Transverse colon (tissue), 4 donors: Measurements from ENCODE around the gene SH3BP5. TPM values are rescaled to one million over a fixed set of nuclear protein-coding genes. Genes with fewer than 3 reads are reported as not detected.

Source experiments
- DNase-seq: peaks from one replicate; pipeline ENCODE4 v3.0.0-alpha.2; 2019
- H3K27ac ChIP-seq, 4 donors: fragments of 200-600 bp; sonication (generic); 2 replicates each; pipeline ENCODE4 v1.5.1; 2016 to 2018; ENCODE audit warnings: inconsistent platforms in 4 of 4
- H3K27me3 ChIP-seq: fragments of 200-600 bp; sonication (generic); 2 replicates; pipeline ENCODE4 v1.5.1; 2017; ENCODE audit warnings: inconsistent platforms
- H3K36me3 ChIP-seq, 4 donors: fragments of 200-600 bp; sonication (generic); 2 replicates each; pipeline ENCODE4 v1.5.1; 2017 to 2019; ENCODE audit warnings: inconsistent platforms in 4 of 4
- H3K4me1 ChIP-seq, 4 donors: fragments of 200-600 bp; sonication (generic); 2 replicates each; pipeline ENCODE4 v1.5.1; 2017 to 2020; ENCODE audit warnings: inconsistent platforms in 4 of 4
- H3K4me3 ChIP-seq, 4 donors: fragments of 200-600 bp; sonication (generic); 1 replicate in 1 of 4; 2 replicates in 3 of 4; pipeline versions ENCODE4 v1.5.1 to v1.6.1; 2017 to 2019; ENCODE audit warnings: inconsistent platforms in 4 of 4
- H3K9me3 ChIP-seq, 2 donors: fragments of 200-600 bp; sonication (generic); 2 replicates each; pipeline ENCODE4 v1.5.1; 2017 to 2019; ENCODE audit warnings: inconsistent platforms in 2 of 2
- CTCF ChIP-seq, 5 experiments: fragments of 200-600 bp in 3 of 5; fragments of 450-650 bp in 2 of 5; sonication (generic) in 3 of 5; IDR thresholded peaks; 1 replicate in 2 of 5; 2 replicates in 3 of 5; pipeline ENCODE4 v1.5.1; 2016 to 2017; ENCODE audit warnings: antibody characterized with exemption in 5 of 5, inconsistent platforms in 3 of 5, mild to moderate bottlenecking in 2 of 5, moderate library complexity in 1 of 5
- EP300 ChIP-seq: sonication (generic); formaldehyde crosslinking; IDR thresholded peaks from one replicate; pipeline ENCODE4 v1.6.1; 2017; ENCODE audit warnings: antibody characterized with exemption, low read depth
- POLR2A ChIP-seq: fragments of 450-650 bp; IDR thresholded peaks from one replicate; pipeline ENCODE4 v1.6.1; 2016; ENCODE audit warnings: antibody characterized with exemption, mild to moderate bottlenecking, moderate library complexity
- POLR2AphosphoS5 ChIP-seq, 3 donors: sonication (generic); formaldehyde crosslinking; IDR thresholded peaks; one replicate each; pipeline ENCODE4 v1.6.1; 2016; ENCODE audit warnings: antibody characterized with exemption in 3 of 3
- WGBS, 2 donors: methylation state at CpG; one replicate each; pipeline ENCODE4 v1.1.5; 2018; ENCODE audit warnings: low coverage in 1 of 2; 5-methylcytosine and 5-hydroxymethylcytosine counted together
- in situ Hi-C, 4 donors: fragments of 200-750 bp; cut with MboI; loops; one replicate each; pipeline versions ENCODE4 v1.15.0 to v1.15.1; 2017; ENCODE audit warnings: low sequenced_read_pairs in 3 of 4, low pct_ligation_motif_present in 1 of 4, low pct_unique_long_range_greater_than_20kb in 1 of 4
- intact Hi-C: fragments of 100-400 bp; cut with DNase I; formaldehyde crosslinking; loops from one replicate; pipeline ENCODE4 v1.15.1; 2023; ENCODE audit warnings: low total_unique reads
- total RNA-seq, 4 donors: library from RNA; depleted of rRNA; stranded (reverse); fragments of >200 nt; gene quantifications; one replicate each; pipeline ENCODE4 v1.1.0, GENCODE V29; 2016

SH3BP5 gene
- total RNA-seq, 4 donors from 2014 or later = 7.5 to 32.4 (median 15.8) TPM

GRCh38 chr3:15331606-15332404, 581 bp downstream of the SH3BP5 start:
- Histone ChIP-seq H3K27me3 (peaks cover 8% of the 10 kb centered on the region), H3K36me3 (no peaks in the 10 kb centered on the region), H3K9me3 (no peaks in the 10 kb centered on the region), H3K4me3 (peak overlapping the region; percentile 21 to 69 (median 64)), H3K4me1 (peaks cover 2 to 21% (median 10%) of the 10 kb centered on the region in 4 donors), H3K27ac (peak overlapping the region; percentile 72 to 82 (median 77))
- 0 to 1% methylated on average over 3 to 56 of the region's 71 CpGs for WGBS, 2 donors
- intact Hi-C loops = loop anchor here (1.0 kb wide), 1 partner anchor 66 kb away; no protein-coding TSS in a partner anchor
- in situ Hi-C loops = loop anchor here in 1 of 4 donors (5.0 kb wide), 1 partner anchor 65 kb away; no protein-coding TSS in a partner anchor
- peak; percentile 46 for DNase-seq
- TF ChIP-seq POLR2AphosphoS5 (IDR thresholded peaks at IDR 0.05) = no peak
- TF ChIP-seq EP300 = no peak
- TF ChIP-seq CTCF (IDR thresholded peaks at IDR 0.05) = no peak
- TF ChIP-seq POLR2A = no peak

GRCh38 chr3:15331072-15331605, 1.2 kb downstream of the SH3BP5 start:
- no peaks in the 10 kb centered on the region for H3K9me3 ChIP-seq
- 18 to 20% methylated on average over 5 to 6 of the region's 6 CpGs for WGBS, 2 donors
- in situ Hi-C loops = loop anchor here in 1 of 4 donors (5.0 kb wide), 1 partner anchor 64 kb away; no protein-coding TSS in a partner anchor
- intact Hi-C loops = no loop called here
- peak overlapping the region; percentile 72 to 82 (median 77) for H3K27ac ChIP-seq
- H3K27me3 ChIP-seq = peaks cover 8% of the 10 kb centered on the region
- TF ChIP-seq POLR2AphosphoS5 (IDR thresholded peaks at IDR 0.05) (no peak), CTCF (IDR thresholded peaks at IDR 0.05) (no peak), POLR2A (no peak), EP300 (no peak)
- H3K4me1 ChIP-seq = peaks cover 2 to 21% (median 10%) of the 10 kb centered on the region in 4 donors
- H3K36me3 ChIP-seq = no peaks in the 10 kb centered on the region
- peak overlapping the region in 3 of 4 donors; percentile 62 to 69 (median 65) for H3K4me3 ChIP-seq
- DNase-seq = no peak

GRCh38 chr3:15330031-15330596, 2.3 kb downstream of the SH3BP5 start:
- Histone ChIP-seq H3K4me3 (no peak overlapping the region), H3K36me3 (no peaks in the 10 kb centered on the region), H3K27me3 (peaks cover 8% of the 10 kb centered on the region), H3K27ac (peak overlapping the region; percentile 72 to 82 (median 77)), H3K9me3 (no peaks in the 10 kb centered on the region), H3K4me1 (peaks cover 2 to 21% (median 13%) of the 10 kb centered on the region in 4 donors)
- intact Hi-C loops (no loop called here), in situ Hi-C loops (loop anchor here in 1 of 4 donors (5.0 kb wide), 1 partner anchor 63 kb away; no protein-coding TSS in a partner anchor)
- WGBS, 2 donors = 68 to 75% methylated on average over 5 to 10 of the region's 10 CpGs
- peak; percentile 41 for DNase-seq
- TF ChIP-seq CTCF (IDR thresholded peaks at IDR 0.05) (no peak), POLR2A (no peak), EP300 (no peak), POLR2AphosphoS5 (IDR thresholded peaks at IDR 0.05) (peak in 2 of 3 donors; percentile 4 to 21)
